Lung (tissue), 12 donors: Measurements from ENCODE around the gene RBM33. TPM values are rescaled to one million over a fixed set of nuclear protein-coding genes. Genes with fewer than 3 reads are reported as not detected.
"Not testable (repeated sequence)": the region's sequence is repeated elsewhere in the genome, so short reads cannot be mapped to it uniquely, and the experiment has no call there.

Source experiments
- ATAC-seq: fragments of 200-7000 bp; cut with Tn5 transposase; one replicate; pipeline ENCODE4 v1.9.1; 2020; ENCODE audit warnings: moderate number of reproducible peaks; ENCODE audit not compliant: insufficient read depth, low FRiP score
- DNase-seq, 3 donors: peaks; one replicate each; pipeline ENCODE4 v3.0.0-alpha.2; 2013 to 2017
- H3K27ac ChIP-seq, 2 donors: one replicate each; pipeline ENCODE4 v1.5.1; 2013; ENCODE audit warnings: mild to moderate bottlenecking in 2 of 2, moderate library complexity in 2 of 2, control low read depth in 1 of 2, inconsistent platforms in 1 of 2, low read depth in 1 of 2, low read length in 1 of 2
- H3K27me3 ChIP-seq, 3 donors: one replicate each; pipeline ENCODE4 v1.5.1; 2013; ENCODE audit warnings: low read length in 2 of 3; ENCODE audit not compliant: control insufficient read depth in 3 of 3, insufficient read depth in 3 of 3
- H3K36me3 ChIP-seq, 4 donors: one replicate each; pipeline ENCODE4 v1.5.1; 2013; ENCODE audit warnings: low read length in 4 of 4, mild to moderate bottlenecking in 1 of 4, moderate library complexity in 1 of 4; ENCODE audit not compliant: control insufficient read depth in 4 of 4, insufficient read depth in 4 of 4
- H3K4me1 ChIP-seq, 5 donors: one replicate each; pipeline ENCODE4 v1.5.1; 2013; ENCODE audit warnings: low read length in 5 of 5, mild to moderate bottlenecking in 2 of 5, moderate library complexity in 1 of 5; ENCODE audit not compliant: control insufficient read depth in 5 of 5, insufficient read depth in 5 of 5
- H3K4me3 ChIP-seq: one replicate; pipeline ENCODE4 v1.5.1; 2013; ENCODE audit warnings: mild to moderate bottlenecking, control low read depth, moderate library complexity
- H3K9ac ChIP-seq, 2 donors: one replicate each; pipeline ENCODE4 v1.5.1; 2013; ENCODE audit warnings: low read length in 2 of 2, control low read depth in 1 of 2; ENCODE audit not compliant: insufficient read depth in 1 of 2
- H3K9me3 ChIP-seq, 4 donors: one replicate each; pipeline ENCODE4 v1.5.1; 2013; ENCODE audit warnings: low read length in 3 of 4, mild to moderate bottlenecking in 1 of 4, moderate library complexity in 1 of 4; ENCODE audit not compliant: control insufficient read depth in 4 of 4, insufficient read depth in 3 of 4
- WGBS, 2 donors: extraction: QIAGEN DNeasy Blood & Tissue Kit; methylation state at CpG; one replicate each; pipeline ENCODE4 v1.1.7; 2013; 5-methylcytosine and 5-hydroxymethylcytosine counted together
- polyA plus RNA-seq, 2 donors: library from polyadenylated mRNA; stranded (reverse); fragments of 200-250 nt; gene quantifications; one replicate each; pipeline ENCODE4 v1.2.1, GENCODE V29; 2013
- total RNA-seq, 2 donors: library from RNA; depleted of rRNA in 1 of 2; stranded (reverse); fragments of >200 nt in 1 of 2; gene quantifications; one replicate each; pipeline ENCODE4 v1.2.1, GENCODE V29; 2014 to 2021
- TF ChIP-seq, protein P1 (sequence below): IDR thresholded peaks from 2 replicates; pipeline ENCODE4 v1.5.1; 2012; ENCODE audit warnings: mild to moderate bottlenecking; ENCODE audit errors: control extremely low read depth, extremely low read depth
- donor health status: control.
- donor health status: control.
- donor health status: Bipolar disorder and iron deficiency.
- donor health status: healthy.
- donor health status: DM: yes; HTN: yes; CAD: no.

The RBM33 gene
- total and polyA plus RNA-seq, 4 donors, result 15.3 to 99.6 (median 43.2) TPM

DNA sequence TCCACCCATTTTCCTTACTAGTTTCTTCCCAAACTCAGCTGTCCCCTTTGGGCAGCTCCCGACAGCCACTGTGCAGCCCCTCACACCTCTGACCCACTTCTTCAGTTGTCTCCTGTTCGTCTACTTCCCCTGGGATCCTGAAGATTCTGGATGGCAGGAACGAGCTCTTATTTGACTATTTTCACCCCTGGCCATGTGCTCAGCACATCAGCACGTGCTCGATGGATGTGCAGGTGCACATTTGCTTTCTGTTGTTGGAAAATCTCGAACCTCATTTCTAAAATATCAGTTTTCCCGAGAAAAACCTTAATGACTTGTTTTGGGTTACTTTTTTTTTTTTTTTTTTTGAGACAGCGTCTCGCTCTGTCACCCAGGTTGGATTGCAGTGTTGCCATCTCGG, 31.8 kb upstream of the RBM33 start:
- Histone ChIP-seq H3K36me3 (no peaks in the 10 kb centered on the region), H3K9me3 (no peaks in the 10 kb centered on the region), H3K27ac (no peak overlapping the region), H3K4me3 (no peak overlapping the region), H3K9ac (no peak overlapping the region), H3K4me1 (peaks cover 0 to 2% (median 0%) of the 10 kb centered on the region in 5 donors), H3K27me3 (no peaks in the 10 kb centered on the region)
- ATAC-seq, result no peak
- TF ChIP-seq, protein P1, sequence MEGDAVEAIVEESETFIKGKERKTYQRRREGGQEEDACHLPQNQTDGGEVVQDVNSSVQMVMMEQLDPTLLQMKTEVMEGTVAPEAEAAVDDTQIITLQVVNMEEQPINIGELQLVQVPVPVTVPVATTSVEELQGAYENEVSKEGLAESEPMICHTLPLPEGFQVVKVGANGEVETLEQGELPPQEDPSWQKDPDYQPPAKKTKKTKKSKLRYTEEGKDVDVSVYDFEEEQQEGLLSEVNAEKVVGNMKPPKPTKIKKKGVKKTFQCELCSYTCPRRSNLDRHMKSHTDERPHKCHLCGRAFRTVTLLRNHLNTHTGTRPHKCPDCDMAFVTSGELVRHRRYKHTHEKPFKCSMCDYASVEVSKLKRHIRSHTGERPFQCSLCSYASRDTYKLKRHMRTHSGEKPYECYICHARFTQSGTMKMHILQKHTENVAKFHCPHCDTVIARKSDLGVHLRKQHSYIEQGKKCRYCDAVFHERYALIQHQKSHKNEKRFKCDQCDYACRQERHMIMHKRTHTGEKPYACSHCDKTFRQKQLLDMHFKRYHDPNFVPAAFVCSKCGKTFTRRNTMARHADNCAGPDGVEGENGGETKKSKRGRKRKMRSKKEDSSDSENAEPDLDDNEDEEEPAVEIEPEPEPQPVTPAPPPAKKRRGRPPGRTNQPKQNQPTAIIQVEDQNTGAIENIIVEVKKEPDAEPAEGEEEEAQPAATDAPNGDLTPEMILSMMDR, result no peak
- DNase-seq, result no peak
- 81 to 82% methylated on average over 10 of the region's 10 CpGs for WGBS, 2 donors

DNA sequence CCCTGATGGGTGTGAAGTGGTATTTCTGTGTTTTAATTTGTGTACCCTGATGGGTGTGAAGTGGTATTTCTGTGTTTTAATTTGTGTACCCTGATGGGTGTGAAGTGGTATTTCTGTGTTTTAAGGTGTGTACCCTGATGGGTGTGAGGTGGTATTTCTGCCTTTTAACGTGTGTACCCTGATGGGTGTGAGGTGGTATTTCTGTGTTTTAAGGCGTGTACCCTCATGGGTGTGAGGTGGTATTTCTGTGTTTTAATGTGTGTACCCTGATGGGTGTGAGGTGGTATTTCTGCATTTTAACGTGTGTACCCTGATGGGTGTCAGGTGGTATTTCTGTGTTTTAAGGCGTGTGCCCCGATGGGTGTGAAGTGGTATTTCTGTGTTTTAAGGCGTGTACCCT, 29.4 kb upstream of the RBM33 start:
- WGBS, 2 donors, result 97% methylated on average over 6 of the region's 6 CpGs
- not testable (repeated sequence) for H3K27me3 ChIP-seq, H3K9me3 ChIP-seq, H3K9ac ChIP-seq, ATAC-seq, H3K4me3 ChIP-seq, H3K27ac ChIP-seq, H3K4me1 ChIP-seq, H3K36me3 ChIP-seq, DNase-seq

DNA sequence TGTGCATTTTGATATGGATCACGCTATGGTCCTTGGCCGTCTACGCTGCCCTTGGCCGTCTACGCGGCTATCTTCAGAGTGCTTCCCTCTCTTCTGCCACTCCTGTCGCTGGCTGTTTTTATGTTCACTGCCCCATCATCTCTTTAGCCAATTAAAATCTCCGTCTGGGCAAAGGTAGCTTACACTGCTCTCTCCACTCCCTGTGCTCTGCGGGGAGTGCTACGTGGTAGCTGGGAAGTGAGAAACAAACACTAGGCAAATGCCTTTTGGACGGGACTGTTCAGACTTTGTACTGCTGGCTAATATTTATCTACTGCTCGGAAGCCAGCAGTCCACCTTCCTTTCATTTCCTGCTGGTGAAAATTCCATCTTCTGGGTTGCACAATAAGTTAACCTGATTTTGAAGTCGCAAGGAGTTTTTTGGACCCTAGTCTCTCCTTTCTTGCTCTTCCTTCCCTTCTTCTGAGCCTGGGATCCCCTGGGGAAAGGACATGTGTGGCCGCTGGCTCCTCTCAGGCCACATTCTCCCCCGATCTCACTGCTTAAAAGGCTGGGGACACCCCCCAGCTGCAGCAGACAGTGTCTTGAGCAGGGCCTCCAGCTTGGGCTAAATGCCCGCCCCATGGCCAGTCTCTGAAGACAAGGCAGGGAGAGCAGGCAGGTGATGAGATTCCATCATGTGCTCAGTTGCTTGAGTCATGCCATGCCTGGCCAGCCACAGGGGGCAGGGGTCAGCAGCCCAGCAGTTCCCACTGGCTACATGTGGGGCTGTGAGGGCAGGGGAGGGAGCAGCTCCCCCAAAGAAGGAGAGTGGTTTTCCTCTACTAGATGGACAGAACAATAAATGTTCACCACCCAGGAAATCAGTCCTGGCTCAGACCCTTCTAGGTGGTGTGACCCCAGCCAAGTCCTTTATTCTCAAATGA, 25.5 kb upstream of the RBM33 start:
- Histone ChIP-seq H3K27ac (peak overlapping the region in 1 of 2 donors; percentile 81), H3K36me3 (no peaks in the 10 kb centered on the region), H3K9ac (no peak overlapping the region), H3K4me1 (peaks cover 0 to 3% (median 0%) of the 10 kb centered on the region in 5 donors), H3K9me3 (no peaks in the 10 kb centered on the region), H3K4me3 (no peak overlapping the region), H3K27me3 (no peaks in the 10 kb centered on the region)
- DNase-seq, result peak in 2 of 3 donors; percentile 10 to 63
- peak; percentile 88 for ATAC-seq
- TF ChIP-seq, protein P1, result no peak
- 66 to 76% methylated on average over 16 of the region's 16 CpGs for WGBS, 2 donors

DNA sequence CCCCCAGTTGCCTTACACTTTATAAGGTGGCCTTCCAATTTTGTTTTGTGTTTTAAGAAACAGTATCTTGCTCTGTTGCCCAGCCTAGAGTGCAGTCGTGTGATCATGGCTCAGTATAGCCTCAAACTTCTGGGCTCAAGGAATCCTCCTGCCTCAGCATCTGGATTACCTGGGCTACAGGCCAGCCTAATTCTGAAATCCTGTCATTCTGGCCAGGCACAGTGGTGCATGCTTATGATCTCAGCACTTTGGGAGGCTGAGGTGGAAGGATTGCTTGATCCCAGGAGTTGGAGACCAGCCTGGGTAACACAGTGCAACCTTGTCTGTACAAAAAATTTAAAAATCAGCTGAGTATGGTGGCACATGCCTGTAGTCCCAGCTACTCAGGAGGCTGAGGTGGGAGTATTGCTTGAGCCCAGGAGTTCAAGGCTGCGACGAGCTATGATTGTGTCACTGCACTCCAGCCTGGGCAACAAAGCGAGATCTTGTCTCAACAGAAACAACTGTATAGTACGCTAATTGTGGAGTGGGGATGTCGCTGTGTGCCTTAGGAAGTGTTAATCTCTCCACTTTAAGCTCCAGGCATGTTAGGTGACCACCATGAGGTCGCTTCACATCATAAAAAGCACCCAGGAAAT, 24.7 kb upstream of the RBM33 start:
- Histone ChIP-seq H3K9ac (no peak overlapping the region), H3K36me3 (no peaks in the 10 kb centered on the region), H3K9me3 (no peaks in the 10 kb centered on the region), H3K27me3 (no peaks in the 10 kb centered on the region), H3K4me3 (no peak overlapping the region), H3K4me1 (peaks cover 0 to 7% (median 0%) of the 10 kb centered on the region in 5 donors), H3K27ac (no peak overlapping the region)
- no peak for ATAC-seq
- no peak for DNase-seq
- WGBS, 2 donors, result 86 to 92% methylated on average over 7 of the region's 7 CpGs
- TF ChIP-seq, protein P1, result no peak
